Right hindlimb (tissue), 1 donor: Measurements from ENCODE around the gene ZKSCAN4.

Source experiments
- DNase-seq: peaks from one replicate; pipeline ENCODE4 v3.0.0-alpha.2; 2018

Gene ZKSCAN4

DNA sequence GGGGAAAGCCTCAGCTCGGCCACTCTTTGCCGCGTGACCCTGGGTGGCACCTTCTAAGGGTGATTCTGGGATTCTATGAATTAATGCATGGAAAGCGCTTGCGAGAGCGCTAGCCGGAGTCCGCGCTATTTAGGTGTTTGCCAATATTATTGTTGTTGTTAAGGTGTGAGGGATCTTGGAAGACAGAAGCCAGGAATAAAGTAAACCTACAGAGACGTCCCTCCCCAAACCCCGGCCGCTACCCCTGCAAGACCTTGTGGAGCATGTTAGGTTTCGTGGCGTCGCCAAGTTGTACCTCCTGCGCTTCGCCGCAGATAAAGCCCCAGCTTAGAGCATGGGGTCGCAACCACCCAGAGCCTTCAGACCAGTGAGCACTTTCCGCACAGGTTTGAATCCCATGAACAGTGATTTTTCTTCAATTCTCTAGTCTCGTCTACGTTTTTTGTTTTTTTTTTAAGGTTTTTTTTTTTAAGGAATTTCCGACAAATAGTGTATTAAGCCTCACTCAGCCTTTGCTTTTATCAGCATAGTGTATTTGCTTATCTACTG, 43.9 kb downstream of the ZKSCAN4 start:
- peak; percentile 23 for DNase-seq

GRCh38 chr6:28207510-28208110, 44.5 kb downstream of the ZKSCAN4 start:
- peak; percentile 51 for DNase-seq

DNA sequence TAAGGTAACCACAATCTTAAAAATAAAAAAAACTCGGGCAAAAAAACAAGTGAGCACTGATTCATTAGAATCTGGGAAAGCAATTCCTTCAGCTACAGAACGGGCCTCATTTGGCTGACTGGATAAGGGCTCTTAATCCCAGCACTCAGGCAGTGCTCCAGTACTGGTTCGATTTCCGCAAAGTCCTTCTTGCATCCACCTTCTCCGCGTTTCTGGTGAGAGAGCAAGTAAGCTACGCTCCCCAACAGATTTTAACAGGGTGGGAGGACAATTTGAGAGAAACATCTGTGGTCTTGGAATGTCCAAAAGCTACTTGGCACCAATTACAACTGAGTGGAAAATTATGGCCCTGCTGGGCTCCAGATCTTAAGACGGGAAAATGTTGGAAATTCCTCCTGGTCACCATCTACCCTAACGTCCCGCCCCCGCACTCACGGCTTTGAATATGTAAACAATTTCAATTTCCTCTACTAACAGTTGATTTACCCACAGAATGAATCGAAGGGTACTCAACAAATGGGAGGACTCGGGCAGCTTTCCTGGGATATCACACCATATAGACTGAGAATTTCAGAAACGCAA, 45.0 kb downstream of the ZKSCAN4 start:
- DNase-seq, result peak; percentile 25

GRCh38 chr6:28206527-28206926, 45.5 kb downstream of the ZKSCAN4 start:
- no peak for DNase-seq

DNA sequence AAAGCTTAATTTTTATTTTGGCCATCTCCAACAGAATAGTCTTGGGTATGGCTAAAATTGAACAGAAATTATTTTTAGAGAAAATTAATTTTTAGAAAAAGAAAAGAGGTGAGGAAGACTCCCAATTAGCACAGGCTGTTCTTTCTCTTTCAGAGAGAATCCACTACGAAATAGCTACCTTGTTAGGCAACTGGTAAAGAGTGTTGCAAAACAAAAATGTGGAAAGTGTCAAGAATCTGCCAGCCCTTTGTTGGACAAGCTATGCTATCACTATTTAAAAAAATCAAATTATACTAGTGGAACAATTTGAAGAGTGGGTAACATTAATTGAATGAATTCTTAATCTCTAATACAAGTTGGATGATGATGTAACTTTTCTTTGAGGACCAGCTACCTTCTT, 46.2 kb downstream of the ZKSCAN4 start:
- DNase-seq, result no peak

DNA sequence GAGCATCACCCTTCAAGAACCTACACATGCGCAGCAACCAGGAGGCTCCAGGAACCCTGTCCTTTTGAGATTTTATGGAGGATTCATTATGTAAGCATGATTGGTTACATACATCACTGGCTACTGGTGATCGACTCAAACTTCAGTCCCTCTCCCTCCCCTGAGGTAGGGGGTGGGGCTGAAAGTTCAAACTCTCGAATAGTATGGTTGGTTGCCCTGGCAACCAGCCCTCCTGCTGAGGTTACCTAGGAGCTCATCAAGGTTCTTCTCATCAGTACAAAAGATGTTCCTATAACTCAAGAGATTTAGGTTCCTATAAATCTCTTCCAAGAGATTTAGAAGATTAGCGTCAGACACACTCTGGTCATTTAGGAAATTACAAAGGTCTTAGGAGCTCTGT, 48.9 kb downstream of the ZKSCAN4 start:
- DNase-seq, result no peak

DNA sequence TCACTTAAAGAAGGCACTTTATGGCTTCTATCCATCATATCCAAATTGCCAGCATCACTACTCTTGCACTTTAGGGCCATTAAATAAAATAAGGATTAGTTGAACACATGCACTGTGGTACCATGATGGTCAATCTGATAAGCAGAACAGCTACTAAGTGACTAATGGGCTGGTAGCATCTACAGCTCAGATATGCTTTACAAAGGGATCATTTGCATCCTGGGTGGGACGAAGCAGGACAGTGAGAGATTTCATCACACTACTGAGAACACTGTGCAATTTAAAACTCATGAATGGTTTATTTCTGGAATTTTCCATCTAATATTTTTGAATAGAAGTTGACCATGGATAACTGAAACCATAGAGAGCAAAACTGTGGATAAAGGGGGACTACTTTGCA, 52.0 kb downstream of the ZKSCAN4 start:
- no peak for DNase-seq
